Measurements from ENCODE around the gene U2AF2.

Gene U2AF2

GRCh38 chr19:55670280-55671053, 15.6 kb downstream of the U2AF2 start:
- in situ Hi-C loops (cut with HindIII; ENCODE audit: low pct_unique_long_range_greater_than_20kb, low sequenced_read_pairs), result no loop called here
- no peak for DNase-seq (ENCODE audit: low read depth in 1 of 2, low spot score in 1 of 2)
- TF ChIP-seq JUND (IDR thresholded peaks at IDR 0.05; ENCODE audit: low read depth), result no peak

DNA sequence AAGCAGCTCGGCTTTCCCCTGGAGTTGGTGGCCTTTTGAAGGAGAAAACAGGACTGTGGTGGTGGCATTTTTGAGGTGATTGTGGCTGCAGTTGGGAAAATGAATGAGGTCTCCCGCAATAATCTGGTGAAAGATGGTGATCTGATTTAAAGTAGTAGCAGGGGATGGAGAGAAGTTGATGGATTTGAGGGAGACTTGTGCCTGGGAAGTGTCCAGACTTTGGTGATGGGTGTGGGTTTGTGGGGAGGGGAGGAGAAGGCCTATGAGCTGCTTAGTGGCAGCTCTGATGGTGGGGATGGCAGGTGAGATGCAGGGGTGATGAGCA, 16.2 kb downstream of the U2AF2 start:
- in situ Hi-C loops (cut with HindIII; ENCODE audit: low pct_unique_long_range_greater_than_20kb, low sequenced_read_pairs), result no loop called here
- no peak for TF ChIP-seq JUND (IDR thresholded peaks at IDR 0.05; ENCODE audit: low read depth)
- DNase-seq (ENCODE audit: low read depth in 1 of 2, low spot score in 1 of 2), result no peak

DNA sequence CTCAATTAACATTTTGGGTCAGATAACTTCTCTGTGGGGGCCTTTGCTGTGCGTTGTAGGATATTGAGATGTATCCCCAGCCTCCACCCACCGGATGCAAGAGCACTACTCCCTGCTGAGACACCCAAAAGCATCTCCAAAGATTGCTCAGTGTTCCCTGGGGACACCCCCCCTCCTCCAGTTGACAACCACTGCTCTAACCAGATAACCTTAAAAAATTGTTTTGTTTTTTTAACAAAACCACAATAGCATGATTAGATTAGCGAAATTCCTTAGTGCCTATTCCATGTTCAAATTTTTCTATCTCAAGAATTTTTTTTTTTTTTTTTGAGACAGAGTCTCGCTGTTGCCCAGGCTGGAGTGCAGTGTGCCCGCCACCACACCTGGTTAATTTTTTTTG, 17.6 kb downstream of the U2AF2 start:
- no peak for TF ChIP-seq JUND (IDR thresholded peaks at IDR 0.05; ENCODE audit: low read depth)
- in situ Hi-C loops (cut with HindIII; ENCODE audit: low pct_unique_long_range_greater_than_20kb, low sequenced_read_pairs), result no loop called here
- DNase-seq (ENCODE audit: low read depth in 1 of 2, low spot score in 1 of 2), result no peak

DNA sequence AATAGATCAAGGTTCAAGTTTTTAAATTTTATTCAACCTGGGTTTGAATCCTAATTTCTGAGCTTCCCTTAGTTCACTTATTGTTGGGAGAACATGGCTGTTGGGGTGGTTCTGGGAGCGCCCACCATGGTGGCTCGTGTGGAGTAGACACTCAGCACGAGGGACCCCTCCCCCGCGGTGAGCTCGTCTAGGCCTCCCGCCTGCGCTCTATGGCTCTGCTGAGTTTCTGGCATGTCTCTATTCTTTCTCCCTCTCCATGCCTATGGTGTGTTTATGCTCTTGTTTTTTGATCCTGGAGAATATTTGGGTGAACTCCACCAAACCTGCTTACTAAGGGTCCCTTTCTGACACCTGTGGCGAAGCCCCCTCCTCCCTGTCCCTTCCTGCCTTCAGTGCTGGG, 18.6 kb downstream of the U2AF2 start:
- in situ Hi-C loops (cut with HindIII; ENCODE audit: low pct_unique_long_range_greater_than_20kb, low sequenced_read_pairs), result no loop called here
- no peak for DNase-seq (ENCODE audit: low read depth in 1 of 2, low spot score in 1 of 2)
- no peak for TF ChIP-seq JUND (IDR thresholded peaks at IDR 0.05; ENCODE audit: low read depth)

- in situ Hi-C loops (cut with HindIII; ENCODE audit: low pct_unique_long_range_greater_than_20kb, low sequenced_read_pairs), result no loop called here
- TF ChIP-seq JUND (IDR thresholded peaks at IDR 0.05; ENCODE audit: low read depth), result no peak
- no peak for DNase-seq (ENCODE audit: low read depth in 1 of 2, low spot score in 1 of 2)
Measured at GRCh38 chr19:55673889-55674288, 19.1 kb downstream of the U2AF2 start.

GRCh38 chr19:55674459-55674840, 19.6 kb downstream of the U2AF2 start:
- DNase-seq (ENCODE audit: low read depth in 1 of 2, low spot score in 1 of 2), result no peak
- no peak for TF ChIP-seq JUND (IDR thresholded peaks at IDR 0.05; ENCODE audit: low read depth)
- in situ Hi-C loops (cut with HindIII; ENCODE audit: low pct_unique_long_range_greater_than_20kb, low sequenced_read_pairs), result no loop called here

DNA sequence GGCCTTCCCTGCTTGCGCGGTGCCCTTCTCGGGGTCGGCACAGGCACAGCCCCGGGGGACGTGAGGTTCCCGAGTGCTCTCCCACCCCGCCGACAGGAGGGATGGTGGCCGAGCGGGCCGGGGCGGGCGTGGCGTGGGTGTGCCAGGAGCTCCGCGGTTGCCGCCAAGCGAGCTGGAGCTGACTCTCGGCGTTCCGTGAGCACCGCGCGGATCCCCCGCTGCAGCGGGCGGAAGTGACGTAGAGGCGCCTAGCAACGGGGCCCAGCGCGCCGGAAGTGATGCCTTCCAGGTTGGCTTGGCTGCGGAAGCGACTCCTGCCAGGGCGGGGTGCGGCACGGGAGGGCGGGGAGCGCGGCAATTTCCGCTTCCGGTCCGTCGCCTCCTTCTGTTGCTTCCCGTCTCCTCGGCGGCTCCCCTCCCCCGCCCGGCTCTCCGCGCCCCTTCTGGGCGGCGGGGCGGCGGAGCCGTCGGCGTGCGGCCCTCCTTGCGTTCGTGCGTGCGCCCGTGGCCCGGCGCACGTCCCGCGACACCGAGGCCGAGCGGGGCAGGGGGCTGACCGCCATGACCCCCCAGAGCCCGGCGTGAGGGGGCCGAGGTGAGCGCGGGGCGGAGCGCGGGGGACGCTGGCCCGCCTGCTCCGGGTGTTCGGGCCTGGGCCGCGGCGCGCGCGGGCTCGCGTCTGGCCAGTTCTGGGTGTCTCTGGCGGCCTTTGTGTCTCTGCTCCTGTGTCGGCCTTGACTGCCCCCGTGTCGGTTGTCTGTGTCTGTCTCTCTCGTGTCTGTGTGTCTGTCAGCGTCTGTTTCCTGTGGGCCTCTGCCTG, 20.2 kb downstream of the U2AF2 start, which contains the start of gene EPN1:
TSS of gene EPN1 (plus strand) at position 386 of the 820 bp plus-strand sequence. CDS start 3,402 bp downstream, outside the sequence.
- DNase-seq (ENCODE audit: low read depth in 1 of 2, low spot score in 1 of 2), result peak; percentile 91 to 95
- TF ChIP-seq JUND (IDR thresholded peaks at IDR 0.05; ENCODE audit: low read depth), result no peak
- in situ Hi-C loops (cut with HindIII; ENCODE audit: low pct_unique_long_range_greater_than_20kb, low sequenced_read_pairs), result no loop called here

GRCh38 chr19:55675661-55676354, 21.0 kb downstream of the U2AF2 start:
- in situ Hi-C loops (cut with HindIII; ENCODE audit: low pct_unique_long_range_greater_than_20kb, low sequenced_read_pairs), result no loop called here
- no peak for DNase-seq (ENCODE audit: low read depth in 1 of 2, low spot score in 1 of 2)
- TF ChIP-seq JUND (IDR thresholded peaks at IDR 0.05; ENCODE audit: low read depth), result no peak

DNA sequence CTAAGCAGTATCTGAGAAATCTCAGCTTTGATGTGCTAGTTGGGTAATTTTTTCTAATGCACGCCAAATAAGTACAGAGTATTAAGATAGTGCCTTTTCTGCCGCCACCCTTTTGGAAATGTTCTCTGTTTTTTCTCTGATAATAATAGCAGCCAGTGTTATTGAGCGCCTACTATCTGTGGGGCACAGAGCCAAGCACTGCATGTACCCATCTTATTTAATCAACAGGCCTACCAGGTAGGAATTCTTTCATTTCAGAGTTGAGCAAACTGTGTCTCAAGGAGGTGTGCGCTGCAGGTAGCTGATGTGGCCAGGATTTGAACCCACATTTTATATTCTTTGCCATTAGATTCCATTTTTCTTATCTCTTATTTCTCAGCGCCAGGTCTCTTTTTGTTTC, 21.5 kb downstream of the U2AF2 start:
- TF ChIP-seq JUND (IDR thresholded peaks at IDR 0.05; ENCODE audit: low read depth), result no peak
- DNase-seq (ENCODE audit: low read depth in 1 of 2, low spot score in 1 of 2), result peak in 1 of 2 experiments; percentile 14
- in situ Hi-C loops (cut with HindIII; ENCODE audit: low pct_unique_long_range_greater_than_20kb, low sequenced_read_pairs), result no loop called here

- in situ Hi-C loops (cut with HindIII; ENCODE audit: low pct_unique_long_range_greater_than_20kb, low sequenced_read_pairs), result no loop called here
Measured at GRCh38 chr19:55676889-55677505, 22.2 kb downstream of the U2AF2 start.

DNA sequence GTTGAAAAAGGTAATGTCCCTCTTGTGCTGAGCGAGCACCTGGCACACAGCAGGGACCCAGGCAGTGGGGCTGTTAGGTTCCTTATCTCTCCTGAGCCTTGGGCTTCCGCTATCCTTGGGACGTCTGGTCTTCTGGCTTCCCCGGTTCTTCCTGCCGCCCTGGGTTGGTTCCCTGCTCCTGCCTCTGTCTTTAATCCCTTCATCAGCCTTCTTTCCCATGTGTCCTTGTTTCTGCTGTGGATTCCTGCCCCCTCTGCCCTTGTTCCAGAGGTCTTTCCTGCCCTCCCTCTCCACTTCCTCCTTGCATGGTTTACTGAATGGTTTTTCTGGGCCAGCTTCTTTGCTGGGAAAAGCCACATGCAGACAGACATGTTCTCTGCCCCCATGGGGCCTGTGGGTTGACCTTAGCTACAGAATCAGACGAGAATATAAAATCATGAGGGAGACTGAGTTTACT, 22.8 kb downstream of the U2AF2 start:
- DNase-seq (ENCODE audit: low read depth in 1 of 2, low spot score in 1 of 2), result no peak
- in situ Hi-C loops (cut with HindIII; ENCODE audit: low pct_unique_long_range_greater_than_20kb, low sequenced_read_pairs), result no loop called here
- TF ChIP-seq JUND (IDR thresholded peaks at IDR 0.05; ENCODE audit: low read depth), result no peak

More at GRCh38 chr19:55676889-55677505, 22.2 kb downstream of the U2AF2 start:
- DNase-seq (ENCODE audit: low read depth in 1 of 2, low spot score in 1 of 2), result no peak
- no peak for TF ChIP-seq JUND (IDR thresholded peaks at IDR 0.05; ENCODE audit: low read depth)

- no peak for TF ChIP-seq JUND (IDR thresholded peaks at IDR 0.05; ENCODE audit: low read depth)
- in situ Hi-C loops (cut with HindIII; ENCODE audit: low pct_unique_long_range_greater_than_20kb, low sequenced_read_pairs), result no loop called here
- no peak for DNase-seq (ENCODE audit: low read depth in 1 of 2, low spot score in 1 of 2)
Measured at GRCh38 chr19:55678121-55678671, 23.4 kb downstream of the U2AF2 start.

Data from T47D (cell line).